HUES64 (cell line): ENCODE measurements around the gene BCR.

Source experiments
- H3K27ac ChIP-seq: 2 replicates; pipeline ENCODE4 v1.7.0; 2013; ENCODE audit warnings: low read depth, low read length, inconsistent platforms
- H3K27me3 ChIP-seq: 2 replicates; pipeline ENCODE4 v1.6.1; 2013; ENCODE audit warnings: mild to moderate bottlenecking, low read length; ENCODE audit not compliant: insufficient read depth
- H3K36me3 ChIP-seq: 2 replicates; pipeline ENCODE4 v1.6.1; 2013; ENCODE audit warnings: mild to moderate bottlenecking, low read length; ENCODE audit not compliant: insufficient read depth
- H3K4me1 ChIP-seq: 2 replicates; pipeline ENCODE4 v1.6.1; 2013; ENCODE audit warnings: mild to moderate bottlenecking, low read length, moderate library complexity; ENCODE audit not compliant: insufficient read depth
- H3K4me3 ChIP-seq: 2 replicates; pipeline ENCODE4 v1.5.1; 2013; ENCODE audit warnings: mild to moderate bottlenecking, low read length, moderate library complexity
- H3K9ac ChIP-seq: 2 replicates; pipeline ENCODE4 v1.6.1; 2013; ENCODE audit warnings: mild to moderate bottlenecking, low read depth, low read length
- H3K9me3 ChIP-seq: 2 replicates; pipeline ENCODE4 v1.6.1; 2013; ENCODE audit warnings: low read depth, low read length; ENCODE audit not compliant: insufficient read depth
- WGBS: fragments of 150-250, 120-280 bp; methylation state at CpG from one replicate; pipeline ENCODE4 v1.1.7; 2013; ENCODE audit warnings: missing lambda C conversion rate; 5-methylcytosine and 5-hydroxymethylcytosine counted together

BCR gene

DNA sequence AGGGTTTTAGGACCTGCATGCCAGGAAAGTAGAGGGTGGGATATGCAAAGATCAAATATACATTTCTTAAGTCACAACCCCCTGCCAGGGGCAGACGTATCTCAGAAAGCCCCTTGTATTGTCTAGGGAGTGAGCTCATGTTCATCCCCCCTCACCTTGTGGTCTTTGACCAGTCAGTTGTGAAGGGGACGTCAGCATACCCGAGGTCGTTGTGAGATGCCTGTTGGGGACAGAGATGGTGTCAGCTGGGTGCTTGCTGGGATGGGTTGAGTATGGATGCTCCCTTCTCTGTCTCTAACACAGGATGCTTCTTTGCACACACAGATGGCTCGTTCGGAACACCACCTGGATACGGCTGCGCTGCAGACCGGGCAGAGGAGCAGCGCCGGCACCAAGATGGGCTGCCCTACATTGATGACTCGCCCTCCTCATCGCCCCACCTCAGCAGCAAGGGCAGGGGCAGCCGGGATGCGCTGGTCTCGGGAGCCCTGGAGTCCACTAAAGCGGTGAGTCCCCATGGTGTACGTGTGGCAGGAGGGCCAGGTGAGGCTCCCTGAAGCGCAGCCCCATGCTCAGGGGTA is 73.3 kb downstream of the BCR start:
- H3K27ac ChIP-seq, result no peak overlapping the region
- peaks cover 15% of the 10 kb centered on the region for H3K4me1 ChIP-seq
- no peak overlapping the region for H3K4me3 ChIP-seq
- peaks cover 37% of the 10 kb centered on the region for H3K36me3 ChIP-seq
- no peaks in the 10 kb centered on the region for H3K9me3 ChIP-seq
- no peak overlapping the region for H3K9ac ChIP-seq
- H3K27me3 ChIP-seq, result no peaks in the 10 kb centered on the region
- 91% methylated on average over 19 of the region's 19 CpGs for WGBS

DNA sequence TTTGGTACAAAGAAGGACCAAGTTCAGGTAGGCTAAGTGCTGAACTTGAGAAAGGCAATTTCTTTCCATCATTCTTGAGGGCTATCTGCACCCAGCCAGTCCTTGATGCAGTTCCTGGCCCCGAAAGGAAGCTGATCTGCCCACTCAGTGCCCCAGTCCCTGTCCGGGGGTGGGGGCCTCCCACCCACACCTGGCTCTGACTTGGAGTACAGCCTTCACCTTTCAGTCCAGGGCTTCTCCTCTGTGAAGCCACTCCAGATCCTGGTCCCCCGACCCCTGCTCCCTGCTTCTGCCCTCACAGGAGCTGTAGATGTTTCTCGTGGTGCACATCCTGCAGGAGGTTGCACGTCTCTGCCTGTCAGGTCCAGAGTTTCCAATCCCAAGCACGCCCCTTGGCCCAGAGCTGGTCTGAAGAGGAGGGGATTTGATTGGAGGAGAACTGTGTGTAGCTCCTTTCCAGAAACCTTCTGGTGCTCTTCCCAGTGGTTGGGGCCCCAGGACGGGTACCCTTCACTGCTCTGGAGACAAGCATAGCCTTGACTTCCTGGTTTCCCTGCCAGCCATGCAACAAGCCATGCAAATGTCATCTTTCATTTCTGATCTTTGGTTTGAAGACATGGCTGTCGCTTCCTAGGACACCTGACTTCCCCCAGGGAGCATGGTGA is 75.3 kb downstream of the BCR start:
- no peaks in the 10 kb centered on the region for H3K9me3 ChIP-seq
- 83% methylated on average over 8 of the region's 8 CpGs for WGBS
- no peaks in the 10 kb centered on the region for H3K27me3 ChIP-seq
- no peak overlapping the region for H3K9ac ChIP-seq
- no peak overlapping the region for H3K27ac ChIP-seq
- peaks cover 37% of the 10 kb centered on the region for H3K36me3 ChIP-seq
- no peak overlapping the region for H3K4me3 ChIP-seq
- peaks cover 16% of the 10 kb centered on the region for H3K4me1 ChIP-seq

DNA sequence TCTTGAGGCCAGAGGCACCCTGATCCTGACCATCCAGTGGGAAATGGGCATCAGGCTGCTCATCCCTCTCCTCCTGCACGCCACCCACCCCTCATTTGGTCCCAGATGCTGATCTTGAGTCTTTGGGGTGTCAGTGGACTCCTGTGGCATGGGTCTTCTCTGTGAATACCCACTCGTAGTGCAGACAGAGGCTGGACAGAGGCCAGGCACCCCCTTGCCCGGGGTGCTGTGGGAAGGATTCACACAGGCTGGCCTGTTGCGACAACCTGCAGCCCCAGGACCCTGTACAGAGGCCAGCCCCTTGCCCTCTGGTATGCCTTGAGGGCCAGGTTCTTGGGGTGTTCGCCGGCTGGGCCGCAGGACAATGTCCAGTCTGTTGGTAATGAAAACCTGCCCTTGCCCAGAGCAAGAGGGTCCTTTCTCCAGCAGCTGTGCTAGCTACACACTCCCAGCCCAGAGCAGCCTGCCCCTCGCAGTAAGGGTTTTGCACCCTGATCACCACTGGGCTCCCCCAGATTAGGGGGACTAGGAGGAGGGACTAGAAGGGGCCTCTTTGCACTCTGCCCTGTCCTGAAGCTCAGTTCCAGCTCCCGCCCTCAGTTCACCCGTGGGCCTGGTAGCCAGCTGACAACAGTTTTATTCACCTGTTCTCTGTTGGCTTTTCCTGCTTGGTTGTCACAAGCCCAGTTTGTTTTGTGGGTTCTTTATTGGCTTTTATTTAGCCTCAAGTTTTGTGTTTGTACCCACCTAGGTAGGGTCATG is 76.0 kb downstream of the BCR start:
- peaks cover 43% of the 10 kb centered on the region for H3K36me3 ChIP-seq
- H3K27ac ChIP-seq, result no peak overlapping the region
- H3K9ac ChIP-seq, result no peak overlapping the region
- 96% methylated on average over 10 of the region's 10 CpGs for WGBS
- H3K27me3 ChIP-seq, result no peaks in the 10 kb centered on the region
- no peak overlapping the region for H3K4me3 ChIP-seq
- no peaks in the 10 kb centered on the region for H3K9me3 ChIP-seq
- H3K4me1 ChIP-seq, result peaks cover 15% of the 10 kb centered on the region

DNA sequence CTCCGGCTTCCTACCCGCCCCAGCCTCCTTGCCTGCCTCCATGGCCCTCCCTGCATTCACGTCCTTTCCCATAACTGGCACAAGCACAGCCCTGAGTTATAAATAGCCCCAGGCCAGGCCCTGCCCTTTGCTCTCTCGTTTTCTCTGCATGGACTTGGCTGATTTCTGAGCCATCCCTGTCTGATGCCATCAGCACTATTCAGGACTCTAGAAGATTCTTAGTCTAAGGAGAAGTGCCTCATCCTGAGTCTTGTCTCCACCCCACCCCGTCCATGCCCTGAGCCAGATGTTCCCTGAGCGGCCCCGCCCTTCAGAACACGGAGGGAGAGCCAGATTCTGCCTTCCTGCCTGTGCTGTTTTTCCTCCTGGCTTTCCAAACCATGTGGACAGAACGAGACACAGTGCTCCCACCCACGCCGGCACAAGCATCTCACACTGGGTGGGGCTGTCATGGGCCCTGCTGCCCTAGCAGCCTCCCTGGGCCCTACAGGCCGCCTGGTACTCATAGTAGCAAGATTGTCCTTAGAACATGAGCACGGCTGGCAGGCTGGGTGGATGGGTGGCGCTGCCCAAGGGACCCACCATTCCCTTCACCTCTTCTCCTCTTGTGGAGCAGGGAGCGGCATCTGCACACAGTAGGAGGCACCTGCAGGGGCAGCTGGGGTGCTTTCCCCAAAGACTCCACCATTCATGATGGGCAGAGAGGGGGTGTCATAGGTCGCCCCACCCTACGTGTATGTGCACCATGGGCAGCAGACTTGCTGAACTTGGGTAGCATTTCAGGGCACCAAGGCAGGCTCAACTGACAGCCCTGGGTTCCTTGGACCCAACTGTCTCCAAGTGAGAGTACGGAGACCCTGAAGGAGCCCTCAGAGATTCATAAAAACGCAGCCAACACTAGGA is 76.9 kb downstream of the BCR start:
- Histone ChIP-seq H3K4me1 (peaks cover 13% of the 10 kb centered on the region; the same call in 1 of the 2 replicates), H3K36me3 (peaks cover 52% of the 10 kb centered on the region)
- WGBS, result 90% methylated on average over 18 of the region's 19 CpGs

DNA sequence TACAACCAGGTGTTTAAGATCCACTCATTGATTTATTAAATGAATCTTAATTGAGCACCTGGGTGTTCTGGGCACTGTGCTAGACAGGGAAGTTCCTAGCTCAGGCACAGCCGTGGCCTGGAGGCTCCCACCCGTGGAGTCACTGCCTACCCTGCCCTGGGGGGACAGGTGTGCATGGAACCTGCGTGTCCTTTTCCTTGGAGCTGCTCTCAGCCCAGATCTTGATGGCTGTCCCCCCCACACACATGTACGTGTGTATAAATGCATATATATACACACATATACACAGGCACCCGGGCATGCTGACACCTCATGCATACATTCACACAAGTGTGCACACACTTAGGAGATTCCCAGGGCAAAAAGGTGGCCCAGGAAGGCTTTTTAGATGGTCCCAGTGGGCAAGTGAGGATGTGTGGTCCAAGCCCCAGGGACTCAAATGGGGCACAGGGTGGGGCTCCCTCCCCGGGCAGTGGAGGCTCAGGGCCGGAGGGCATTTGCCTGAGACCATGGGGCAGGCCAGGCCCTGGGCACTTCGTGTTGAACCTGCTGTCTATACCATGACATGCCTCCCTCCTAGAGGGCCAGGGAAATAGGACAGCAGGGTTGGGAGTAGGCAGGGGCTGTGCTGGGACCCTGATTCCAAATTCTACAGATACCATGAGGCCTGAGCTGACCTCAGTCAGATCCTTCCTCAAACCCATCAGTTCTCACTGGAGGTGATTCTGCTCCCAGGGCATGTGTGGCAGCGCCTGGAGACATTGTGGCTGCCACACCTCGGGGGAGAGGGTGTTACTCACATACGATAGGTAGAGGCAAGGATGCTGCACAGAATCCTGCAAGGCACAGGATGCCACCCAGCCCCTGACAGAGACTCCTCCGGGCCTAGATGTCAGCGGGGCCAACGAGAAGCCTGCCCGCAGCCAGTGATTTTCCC is 77.8 kb downstream of the BCR start:
- Histone ChIP-seq H3K9ac (no peak overlapping the region), H3K27ac (no peak overlapping the region), H3K9me3 (no peaks in the 10 kb centered on the region), H3K4me3 (no peak overlapping the region), H3K27me3 (no peaks in the 10 kb centered on the region), H3K36me3 (peaks cover 55% of the 10 kb centered on the region), H3K4me1 (peaks cover 12% of the 10 kb centered on the region; the same call in 1 of the 2 replicates)
- WGBS, result 94% methylated on average over 15 of the region's 15 CpGs

More for the DNA sequence above, 76.9 kb downstream of the BCR start:
- H3K27me3 ChIP-seq, result no peaks in the 10 kb centered on the region
- no peak overlapping the region for H3K4me3 ChIP-seq
- H3K27ac ChIP-seq, result no peak overlapping the region
- no peak overlapping the region for H3K9ac ChIP-seq
- no peaks in the 10 kb centered on the region for H3K9me3 ChIP-seq

DNA sequence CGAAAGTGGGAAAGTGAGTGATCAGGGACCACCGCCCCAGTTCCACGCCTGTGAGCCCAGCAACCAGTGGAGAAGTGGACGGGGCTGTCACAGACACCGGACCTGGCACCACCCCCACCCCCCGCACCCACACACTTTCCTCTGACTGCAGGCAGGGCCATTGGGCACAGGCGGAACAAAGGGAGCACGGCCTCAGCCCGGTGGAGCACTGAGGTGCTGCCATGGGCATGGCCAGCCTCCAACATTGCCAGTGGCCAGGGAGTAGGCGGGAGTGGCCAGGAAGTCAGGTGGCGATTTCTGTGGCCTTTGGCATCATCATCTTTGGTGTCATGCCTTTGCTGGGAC is 78.5 kb downstream of the BCR start:
- Histone ChIP-seq H3K36me3 (peaks cover 58% of the 10 kb centered on the region), H3K27ac (no peak overlapping the region), H3K4me1 (peaks cover 9% of the 10 kb centered on the region; the same call in 1 of the 2 replicates), H3K9me3 (no peaks in the 10 kb centered on the region), H3K9ac (no peak overlapping the region), H3K27me3 (no peaks in the 10 kb centered on the region), H3K4me3 (no peak overlapping the region)
- 95% methylated on average over 11 of the region's 11 CpGs for WGBS

DNA sequence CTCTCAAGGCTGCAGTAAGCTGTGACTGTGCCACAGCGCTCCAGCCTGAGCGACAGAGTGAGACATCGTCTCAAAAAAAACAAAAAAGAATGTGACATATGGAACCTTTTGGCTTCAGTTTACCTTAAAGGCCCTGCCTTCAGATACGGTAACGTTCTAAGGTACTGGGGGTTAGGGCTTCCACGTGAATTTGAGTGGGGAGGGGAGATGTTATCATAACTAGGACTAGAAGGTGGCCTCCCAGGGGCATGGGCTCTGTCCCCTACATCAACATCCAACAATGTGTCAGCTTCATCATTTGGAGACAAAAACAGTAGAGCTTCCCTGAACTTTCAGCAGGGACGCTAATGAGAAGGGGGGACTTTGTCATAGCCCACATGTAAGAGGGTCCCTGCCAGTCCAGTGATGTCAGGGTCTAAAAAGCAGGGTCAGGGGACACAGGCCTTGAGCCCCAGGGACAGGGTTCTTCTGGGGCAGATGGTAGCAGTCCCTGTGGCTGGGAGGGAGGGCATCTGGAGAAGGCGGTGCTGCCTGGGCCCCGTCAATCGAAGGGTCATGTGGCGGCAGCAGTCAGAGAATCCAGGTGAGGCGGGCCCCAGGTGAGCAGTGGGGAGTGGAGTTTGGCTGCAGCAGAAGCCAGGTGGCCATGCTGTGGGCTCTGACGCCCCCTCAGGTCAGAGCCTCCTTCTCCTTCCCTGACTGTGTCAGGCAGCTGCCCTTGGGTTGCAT is 79.8 kb downstream of the BCR start:
- Histone ChIP-seq H3K27ac (no peak overlapping the region), H3K9ac (no peak overlapping the region), H3K4me1 (peaks cover 9% of the 10 kb centered on the region; the same call in 1 of the 2 replicates), H3K4me3 (no peak overlapping the region), H3K27me3 (no peaks in the 10 kb centered on the region), H3K36me3 (peaks cover 58% of the 10 kb centered on the region), H3K9me3 (no peaks in the 10 kb centered on the region)
- 85% methylated on average over 13 of the region's 13 CpGs for WGBS

DNA sequence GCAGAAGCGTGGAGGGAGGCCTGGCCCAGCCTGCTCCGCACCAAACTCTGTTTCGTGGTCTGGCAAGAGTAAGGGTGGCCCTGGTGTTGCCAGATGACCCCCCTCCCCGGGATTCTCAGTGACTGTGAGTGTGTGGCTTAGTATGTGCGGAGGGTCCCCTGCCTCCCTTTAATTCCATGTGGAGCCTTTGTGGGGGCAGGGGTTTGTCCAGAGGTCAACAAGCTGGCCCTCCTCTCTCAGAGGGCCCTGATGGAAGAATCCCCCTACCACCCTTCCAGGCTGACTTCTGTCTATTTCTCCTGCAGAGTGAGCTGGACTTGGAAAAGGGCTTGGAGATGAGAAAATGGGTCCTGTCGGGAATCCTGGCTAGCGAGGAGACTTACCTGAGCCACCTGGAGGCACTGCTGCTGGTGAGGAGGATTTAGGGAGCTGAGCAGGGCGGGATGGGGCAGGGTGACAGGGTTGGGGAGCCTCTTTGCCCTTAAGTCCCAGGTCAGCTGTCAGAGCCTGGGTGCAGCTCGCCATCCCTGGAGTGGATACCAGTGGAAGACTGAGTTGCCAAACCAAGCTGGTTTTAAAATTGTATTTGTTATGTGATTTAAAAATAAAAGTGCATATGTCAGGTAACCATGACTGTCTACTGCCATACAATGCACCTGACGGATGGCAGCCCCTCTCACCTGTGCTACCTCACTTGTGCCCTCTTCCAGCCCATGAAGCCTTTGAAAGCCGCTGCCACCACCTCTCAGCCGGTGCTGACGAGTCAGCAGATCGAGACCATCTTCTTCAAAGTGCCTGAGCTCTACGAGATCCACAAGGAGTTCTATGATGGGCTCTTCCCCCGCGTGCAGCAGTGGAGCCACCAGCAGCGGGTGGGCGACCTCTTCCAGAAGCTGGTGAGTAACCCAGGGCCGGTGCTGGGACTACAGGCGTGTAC is 80.6 kb downstream of the BCR start:
- WGBS, result 93% methylated on average over 21 of the region's 21 CpGs
- no peak overlapping the region for H3K4me3 ChIP-seq
- no peak overlapping the region for H3K9ac ChIP-seq
- peaks cover 9% of the 10 kb centered on the region; the same call in 1 of the 2 replicates for H3K4me1 ChIP-seq
- H3K9me3 ChIP-seq, result no peaks in the 10 kb centered on the region
- no peaks in the 10 kb centered on the region for H3K27me3 ChIP-seq
- no peak overlapping the region for H3K27ac ChIP-seq
- H3K36me3 ChIP-seq, result peaks cover 58% of the 10 kb centered on the region

DNA sequence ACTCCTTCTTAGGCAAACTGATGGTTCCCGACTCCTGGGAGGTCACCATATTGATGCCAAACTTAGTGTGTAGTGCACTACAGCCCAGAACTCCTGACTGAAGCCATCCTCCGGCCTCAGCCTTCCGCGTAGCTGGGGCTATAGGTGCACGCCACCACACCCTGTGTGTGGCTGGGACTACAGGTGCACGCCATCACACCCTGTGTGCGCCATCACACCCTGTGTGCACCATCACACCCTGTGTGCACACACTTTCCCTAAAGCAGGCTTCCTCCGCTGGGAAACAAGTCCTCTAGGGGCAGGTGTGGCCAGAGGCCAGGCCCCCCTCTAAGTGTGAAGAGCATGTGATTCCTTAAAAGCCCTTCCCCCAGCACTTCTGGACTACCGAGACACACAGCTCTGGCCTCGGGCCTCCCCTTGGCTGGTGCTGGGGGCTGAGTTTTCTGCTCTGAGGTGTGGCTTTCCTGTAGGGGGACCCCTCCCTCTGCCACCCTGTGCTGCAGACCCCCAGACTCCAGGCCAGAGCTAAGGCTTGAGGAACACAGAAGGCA is 81.7 kb downstream of the BCR start:
- no peaks in the 10 kb centered on the region for H3K9me3 ChIP-seq
- no peak overlapping the region for H3K4me3 ChIP-seq
- peak overlapping the region; percentile 18; the same call in 1 of the 2 replicates for H3K27ac ChIP-seq
- WGBS, result 84% methylated on average over 10 of the region's 10 CpGs
- peaks cover 54% of the 10 kb centered on the region for H3K36me3 ChIP-seq
- H3K9ac ChIP-seq, result no peak overlapping the region
- H3K27me3 ChIP-seq, result no peaks in the 10 kb centered on the region
- peaks cover 9% of the 10 kb centered on the region; the same call in 1 of the 2 replicates for H3K4me1 ChIP-seq
